HEK293 (cell line): ENCODE data around the gene DCTN1.

Experiments used
- CTCF ChIP-seq: fragments of 450-650 bp; formaldehyde crosslinking; IDR thresholded peaks from 2 replicates; pipeline ENCODE4 v1.5.1; 2016; ENCODE audit warnings: missing biosample characterization, missing genetic modification characterization
- ZBTB1 ChIP-seq: fragments of 450-650 bp; formaldehyde crosslinking; IDR thresholded peaks from 2 replicates; pipeline ENCODE4 v1.5.1; 2016; ENCODE audit warnings: missing biosample characterization, missing genetic modification characterization

GRCh38 chr2:74314107-74314506 is 66.0 kb downstream of the DCTN1 start:
- TF ChIP-seq CTCF (tag by site-specific recombination): no peak
- no peak for TF ChIP-seq ZBTB1 (tag by site-specific recombination)
